WTC11 (cell line): ENCODE results near the gene CHRNA4.

Experiments used
- ATF6 ChIP-seq: sonication (generic); formaldehyde crosslinking; IDR thresholded peaks from 2 replicates; pipeline ENCODE4 v1.8.1; 2023; ENCODE audit warnings: mild to moderate bottlenecking, missing genetic modification reagents
- CTCF ChIP-seq: fragments of 200-600 bp; IDR thresholded peaks from 2 replicates; pipeline ENCODE4 v1.8.0; 2022; ENCODE audit warnings: antibody characterized with exemption
- FOXJ3 ChIP-seq: sonication (generic); formaldehyde crosslinking; IDR thresholded peaks from 2 replicates; pipeline ENCODE4 v1.9.0; 2021; ENCODE audit warnings: missing genetic modification reagents, mild to moderate bottlenecking, borderline replicate concordance
- FOXK1 ChIP-seq: sonication (generic); formaldehyde crosslinking; IDR thresholded peaks from 2 replicates; pipeline ENCODE4 v1.8.0; 2022; ENCODE audit warnings: mild to moderate bottlenecking, moderate library complexity, missing genetic modification reagents
- GTF2I ChIP-seq: fragments of 250-450 bp; sonication (Bioruptor Pico); conservative IDR thresholded peaks from 2 replicates; pipeline ENCODE4 v1.4.0; 2021; ENCODE audit warnings: mild to moderate bottlenecking
- JUN ChIP-seq: sonication (generic); formaldehyde crosslinking; IDR thresholded peaks from 2 replicates; pipeline ENCODE4 v1.8.0; 2023; ENCODE audit warnings: mild to moderate bottlenecking, missing genetic modification reagents
- MAX ChIP-seq: sonication (generic); formaldehyde crosslinking; IDR thresholded peaks from 2 replicates; pipeline ENCODE4 v1.8.0; 2022; ENCODE audit warnings: mild to moderate bottlenecking, missing genetic modification reagents
- MYBL2 ChIP-seq: sonication (generic); formaldehyde crosslinking; IDR thresholded peaks from 2 replicates; pipeline ENCODE4 v1.8.1; 2023; ENCODE audit warnings: mild to moderate bottlenecking, moderate library complexity, missing genetic modification reagents
- NR2C2 ChIP-seq: sonication (generic); formaldehyde crosslinking; IDR thresholded peaks from 2 replicates; pipeline ENCODE4 v1.8.0; 2022; ENCODE audit warnings: mild to moderate bottlenecking, missing genetic modification reagents
- SP1 ChIP-seq: sonication (generic); formaldehyde crosslinking; conservative IDR thresholded peaks from 2 replicates; pipeline ENCODE4 v1.8.1; 2022; ENCODE audit warnings: missing genetic modification reagents
- TP53 ChIP-seq: sonication (generic); formaldehyde crosslinking; IDR thresholded peaks from 2 replicates; pipeline ENCODE4 v1.8.1; 2023; ENCODE audit warnings: mild to moderate bottlenecking, missing genetic modification reagents
- TF ChIP-seq, protein P1 (sequence below): fragments of 250-450 bp; sonication (Bioruptor Pico); conservative IDR thresholded peaks from 2 replicates; pipeline ENCODE4 v1.9.0; 2021; ENCODE audit warnings: mild to moderate bottlenecking
- TF ChIP-seq, protein P2 (sequence below): sonication (generic); formaldehyde crosslinking; IDR thresholded peaks from 2 replicates; pipeline ENCODE4 v1.8.1; 2023; ENCODE audit warnings: mild to moderate bottlenecking, missing genetic modification reagents, moderate library complexity

GRCh38 chr20:63387393-63387792, 26.2 kb upstream of the CHRNA4 start:
- no peak for TF ChIP-seq SP1 (CRISPR knock-in tag)
- TF ChIP-seq CTCF: no peak
- TF ChIP-seq, protein P1, sequence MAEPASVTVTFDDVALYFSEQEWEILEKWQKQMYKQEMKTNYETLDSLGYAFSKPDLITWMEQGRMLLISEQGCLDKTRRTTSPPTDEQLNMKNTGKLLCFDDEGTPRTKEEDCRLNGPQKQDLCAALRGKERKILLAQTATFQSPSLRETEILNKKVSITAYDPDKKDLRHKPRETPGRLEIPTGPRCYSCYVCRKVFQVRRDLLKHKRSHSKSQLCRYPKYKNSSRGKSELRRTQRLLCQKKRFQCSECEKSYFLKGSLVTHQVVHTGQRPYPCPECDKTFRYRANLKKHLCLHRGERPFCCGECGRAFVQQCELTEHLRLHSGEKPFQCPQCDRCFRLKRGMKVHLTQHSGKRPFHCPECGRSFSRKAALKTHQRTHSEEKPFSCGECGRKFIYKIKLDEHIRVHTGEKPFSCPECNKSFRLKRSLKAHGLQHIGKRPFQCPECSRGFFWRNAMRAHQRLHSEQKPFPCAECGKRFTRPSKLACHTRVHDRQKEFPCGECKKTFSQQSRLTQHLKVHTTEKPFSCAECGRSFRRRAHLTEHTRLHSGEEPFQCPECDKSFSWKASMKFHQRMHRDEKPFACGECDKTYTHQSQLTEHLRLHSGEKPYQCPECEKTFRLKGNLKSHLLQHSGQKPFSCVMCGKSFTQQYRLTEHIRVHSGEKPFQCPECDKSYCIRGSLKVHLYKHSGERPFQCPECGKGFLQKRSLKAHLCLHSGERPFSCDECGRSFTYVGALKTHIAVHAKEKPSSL (CRISPR knock-in tag): no peak
- TF ChIP-seq, protein P2, sequence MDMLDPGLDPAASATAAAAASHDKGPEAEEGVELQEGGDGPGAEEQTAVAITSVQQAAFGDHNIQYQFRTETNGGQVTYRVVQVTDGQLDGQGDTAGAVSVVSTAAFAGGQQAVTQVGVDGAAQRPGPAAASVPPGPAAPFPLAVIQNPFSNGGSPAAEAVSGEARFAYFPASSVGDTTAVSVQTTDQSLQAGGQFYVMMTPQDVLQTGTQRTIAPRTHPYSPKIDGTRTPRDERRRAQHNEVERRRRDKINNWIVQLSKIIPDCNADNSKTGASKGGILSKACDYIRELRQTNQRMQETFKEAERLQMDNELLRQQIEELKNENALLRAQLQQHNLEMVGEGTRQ (CRISPR knock-in tag): no peak
- no peak for TF ChIP-seq FOXK1 (CRISPR knock-in tag)
- TF ChIP-seq ATF6 (CRISPR knock-in tag): no peak
- TF ChIP-seq MAX (CRISPR knock-in tag): no peak
- TF ChIP-seq GTF2I (CRISPR knock-in tag): no peak
- no peak for TF ChIP-seq TP53 (CRISPR knock-in tag)
- peak; percentile 38; the same call in 1 of the 2 replicates for TF ChIP-seq NR2C2
- no peak for TF ChIP-seq FOXJ3 (CRISPR knock-in tag)
- no peak for TF ChIP-seq JUN (CRISPR knock-in tag)
- TF ChIP-seq MYBL2 (CRISPR knock-in tag): no peak
